ENCODE data around the gene PIWIL4.

The PIWIL4 gene

DNA sequence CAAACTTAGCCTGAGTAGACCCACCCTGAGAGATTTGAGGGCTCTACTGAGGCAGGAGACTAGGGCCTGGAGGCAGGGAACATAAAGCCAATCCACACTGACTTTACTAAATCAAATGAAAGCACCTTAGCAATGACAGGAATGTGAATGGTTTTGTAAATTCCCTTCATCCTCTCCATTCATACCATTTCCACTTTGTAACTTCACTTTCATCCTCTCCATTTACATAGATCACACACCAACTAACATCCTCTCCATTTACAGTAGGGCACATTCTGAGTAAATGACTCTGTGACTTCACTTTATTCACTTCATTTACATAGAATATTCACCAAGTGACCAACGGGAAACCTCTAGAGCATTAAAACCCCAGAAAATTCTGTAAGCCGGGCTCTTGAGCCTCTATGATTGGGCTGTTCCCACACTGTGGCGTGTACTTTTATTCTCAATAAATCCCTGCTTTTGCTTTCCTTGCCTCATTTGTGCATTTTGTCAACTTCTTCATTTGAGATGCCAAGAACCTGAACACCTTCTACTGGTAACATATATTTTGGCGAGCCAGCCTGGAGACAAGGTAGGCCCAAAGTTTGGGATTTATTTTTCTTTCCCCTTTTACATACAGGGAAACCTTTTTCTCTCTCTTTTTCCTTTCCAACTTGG is 82.9 kb downstream of the PIWIL4 start:
- DNase-seq (ENCODE audit: low spot score) = no peak
- TF ChIP-seq, protein P1, sequence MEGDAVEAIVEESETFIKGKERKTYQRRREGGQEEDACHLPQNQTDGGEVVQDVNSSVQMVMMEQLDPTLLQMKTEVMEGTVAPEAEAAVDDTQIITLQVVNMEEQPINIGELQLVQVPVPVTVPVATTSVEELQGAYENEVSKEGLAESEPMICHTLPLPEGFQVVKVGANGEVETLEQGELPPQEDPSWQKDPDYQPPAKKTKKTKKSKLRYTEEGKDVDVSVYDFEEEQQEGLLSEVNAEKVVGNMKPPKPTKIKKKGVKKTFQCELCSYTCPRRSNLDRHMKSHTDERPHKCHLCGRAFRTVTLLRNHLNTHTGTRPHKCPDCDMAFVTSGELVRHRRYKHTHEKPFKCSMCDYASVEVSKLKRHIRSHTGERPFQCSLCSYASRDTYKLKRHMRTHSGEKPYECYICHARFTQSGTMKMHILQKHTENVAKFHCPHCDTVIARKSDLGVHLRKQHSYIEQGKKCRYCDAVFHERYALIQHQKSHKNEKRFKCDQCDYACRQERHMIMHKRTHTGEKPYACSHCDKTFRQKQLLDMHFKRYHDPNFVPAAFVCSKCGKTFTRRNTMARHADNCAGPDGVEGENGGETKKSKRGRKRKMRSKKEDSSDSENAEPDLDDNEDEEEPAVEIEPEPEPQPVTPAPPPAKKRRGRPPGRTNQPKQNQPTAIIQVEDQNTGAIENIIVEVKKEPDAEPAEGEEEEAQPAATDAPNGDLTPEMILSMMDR (conservative IDR thresholded peaks at IDR 0.05; ENCODE audit: low read depth) = no peak
- H3K27ac ChIP-seq = no peak overlapping the region
- CTCF ChIA-PET = no interaction called here
- POLR2A ChIA-PET (ENCODE audit: low non-redundant PET) = no interaction called here

GRCh38 chr11:94650756-94651155 is 83.6 kb downstream of the PIWIL4 start:
- no peak overlapping the region for H3K27ac ChIP-seq
- TF ChIP-seq, protein P1 (conservative IDR thresholded peaks at IDR 0.05; ENCODE audit: low read depth) = no peak
- no peak for DNase-seq (ENCODE audit: low spot score)
- ChIA-PET POLR2A (ENCODE audit: low non-redundant PET) (interaction anchor here (0.5 kb wide), 1 partner anchor 42 kb away, joined by 3 read pairs; no protein-coding TSS in a partner anchor), CTCF (no interaction called here)

DNA sequence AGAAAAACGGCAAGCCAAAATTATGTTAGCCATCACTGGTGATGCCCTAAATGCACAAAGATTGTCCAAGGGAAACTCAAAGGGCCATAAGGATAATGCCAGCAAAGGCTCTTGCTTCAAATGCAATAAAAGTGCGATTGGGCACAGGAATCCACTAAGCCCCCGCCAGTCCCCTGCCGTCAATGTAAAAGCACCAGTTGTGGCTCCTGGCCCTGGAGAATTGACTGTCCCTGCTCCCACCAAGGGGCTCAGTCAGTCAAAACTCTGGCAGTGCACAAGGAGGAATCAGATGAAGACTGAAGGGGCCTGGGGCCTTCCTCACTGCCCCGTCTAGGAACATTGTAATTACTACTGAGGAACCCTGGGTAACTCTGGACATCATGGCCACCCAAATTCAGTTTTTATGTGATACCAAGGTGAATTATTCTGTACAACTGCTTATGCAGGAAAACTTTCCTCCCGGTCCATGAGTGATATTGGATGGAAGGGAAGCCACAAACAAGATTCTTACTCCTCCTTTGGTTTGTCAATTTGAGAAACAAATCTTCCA is 85.6 kb downstream of the PIWIL4 start:
- H3K27ac ChIP-seq = no peak overlapping the region
- no peak for DNase-seq (ENCODE audit: low spot score)
- TF ChIP-seq, protein P1 (conservative IDR thresholded peaks at IDR 0.05; ENCODE audit: low read depth) = no peak
- ChIA-PET POLR2A (ENCODE audit: low non-redundant PET) (no interaction called here), CTCF (interaction anchor here (0.7 kb wide), 1 partner anchor 892 kb away, joined by 3 read pairs; no protein-coding TSS in a partner anchor)

GRCh38 chr11:94653561-94653960 is 86.4 kb downstream of the PIWIL4 start:
- TF ChIP-seq, protein P1 (conservative IDR thresholded peaks at IDR 0.05; ENCODE audit: low read depth) = no peak
- CTCF ChIA-PET = no interaction called here
- no peak for DNase-seq (ENCODE audit: low spot score)
- no peak overlapping the region for H3K27ac ChIP-seq
- POLR2A ChIA-PET (ENCODE audit: low non-redundant PET) = no interaction called here

GRCh38 chr11:94654201-94654600 is 87.0 kb downstream of the PIWIL4 start:
- POLR2A ChIA-PET (ENCODE audit: low non-redundant PET) = no interaction called here
- TF ChIP-seq, protein P1 (conservative IDR thresholded peaks at IDR 0.05; ENCODE audit: low read depth) = no peak
- CTCF ChIA-PET = no interaction called here
- no peak for DNase-seq (ENCODE audit: low spot score)
- H3K27ac ChIP-seq = no peak overlapping the region

DNA sequence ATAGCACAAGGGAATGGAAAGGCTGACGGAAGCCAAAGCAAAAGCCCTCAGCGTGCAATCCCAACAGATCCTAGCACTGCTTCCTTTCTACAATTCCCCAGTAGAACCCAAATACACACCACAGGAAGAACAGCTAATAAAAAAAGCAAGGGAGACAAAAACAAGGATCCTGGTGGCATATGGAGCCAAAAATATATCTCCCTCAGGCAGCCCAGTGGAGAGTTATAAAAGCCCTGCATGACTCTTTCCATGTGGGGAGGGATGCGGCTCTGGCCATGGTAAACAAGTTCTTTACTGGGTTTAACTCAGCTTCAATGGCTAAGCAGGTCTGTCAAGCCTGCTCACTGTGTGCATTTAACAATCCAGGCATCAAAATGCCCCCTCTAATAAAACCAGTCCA is 88.1 kb downstream of the PIWIL4 start:
- no peak for DNase-seq (ENCODE audit: low spot score)
- CTCF ChIA-PET = no interaction called here
- TF ChIP-seq, protein P1 (conservative IDR thresholded peaks at IDR 0.05; ENCODE audit: low read depth) = no peak
- H3K27ac ChIP-seq = no peak overlapping the region
- POLR2A ChIA-PET (ENCODE audit: low non-redundant PET) = no interaction called here

Data from RWPE1 (cell line).